Spinal cord (tissue), 10 donors: Measurements from ENCODE around the gene ZRANB1. TPM values are rescaled to one million over a fixed set of nuclear protein-coding genes. Genes with fewer than 3 reads are reported as not detected.

Source experiments
- DNase-seq, 6 donors: peaks; one replicate each; pipeline versions ENCODE4 v3.0.0 to v3.0.0-alpha.2; 2013 to 2015; ENCODE audit warnings: low spot score in 6 of 6, low read depth in 4 of 6
- H3K27ac ChIP-seq: one replicate; pipeline ENCODE4 v1.5.1; 2013; ENCODE audit warnings: low read depth, low read length, control low read depth
- H3K27me3 ChIP-seq: one replicate; pipeline ENCODE4 v1.6.1; 2013; ENCODE audit warnings: low read length; ENCODE audit not compliant: control insufficient read depth, insufficient read depth
- H3K36me3 ChIP-seq: one replicate; pipeline ENCODE4 v1.6.1; 2013; ENCODE audit warnings: low read length; ENCODE audit not compliant: control insufficient read depth, insufficient read depth
- H3K4me1 ChIP-seq: one replicate; pipeline ENCODE4 v1.6.1; 2013; ENCODE audit warnings: low read length; ENCODE audit not compliant: control insufficient read depth, insufficient read depth
- H3K4me3 ChIP-seq: one replicate; pipeline ENCODE4 v1.5.1; 2013; ENCODE audit warnings: low read depth, low read length, control low read depth
- H3K9me3 ChIP-seq: one replicate; pipeline ENCODE4 v1.6.1; 2013; ENCODE audit warnings: low read length; ENCODE audit not compliant: control insufficient read depth, insufficient read depth
- WGBS: methylation state at CpG from one replicate; pipeline ENCODE4 v1.1.5; 2013; ENCODE audit warnings: missing lambda C conversion rate; ENCODE audit not compliant: insufficient coverage; 5-methylcytosine and 5-hydroxymethylcytosine counted together
- polyA plus RNA-seq, 2 donors: library from polyadenylated mRNA; unstranded; fragments of 120-200 nt; gene quantifications; one replicate each; pipeline ENCODE4 v1.2.1, GENCODE V29; 2013; ENCODE audit not compliant: insufficient read length in 2 of 2
- total RNA-seq, 2 donors: library from RNA; depleted of rRNA in 1 of 2; stranded (reverse); fragments of 120-200 nt in 1 of 2; fragments of >200 nt in 1 of 2; gene quantifications; one replicate each; pipeline versions ENCODE4 v1.2.3 to v1.2.4, GENCODE V29; 2013 to 2014
- donor health status: healthy.

Gene ZRANB1
- total and polyA plus RNA-seq, 4 donors: 25.5 to 47.3 (median 31.7) TPM

- Histone ChIP-seq H3K36me3 (peaks cover 3% of the 10 kb centered on the region), H3K4me3 (peak overlapping the region; percentile 89), H3K27me3 (no peaks in the 10 kb centered on the region), H3K27ac (peak overlapping the region; percentile 97), H3K9me3 (no peaks in the 10 kb centered on the region), H3K4me1 (peaks cover 12% of the 10 kb centered on the region)
- peak in 4 of 6 donors; percentile 43 to 76 (median 70) for DNase-seq
- WGBS: 0% methylated on average over 39 of the region's 46 CpGs
Measured at GRCh38 chr10:124917428-124918190, 24.3 kb upstream of the ZRANB1 start.

GRCh38 chr10:124918191-124918830 is 23.6 kb upstream of the ZRANB1 start:
- peak overlapping the region; percentile 97 for H3K27ac ChIP-seq

GRCh38 chr10:124918906-124919305 is 23.0 kb upstream of the ZRANB1 start:
- H3K36me3 ChIP-seq: peaks cover 8% of the 10 kb centered on the region
- H3K27ac ChIP-seq: no peak overlapping the region
- no peaks in the 10 kb centered on the region for H3K27me3 ChIP-seq
- H3K4me3 ChIP-seq: no peak overlapping the region
- 100% methylated on average over 1 of the region's 3 CpGs for WGBS
- H3K9me3 ChIP-seq: no peaks in the 10 kb centered on the region
- no peak for DNase-seq
- H3K4me1 ChIP-seq: peaks cover 12% of the 10 kb centered on the region

More at GRCh38 chr10:124918191-124918830, 23.6 kb upstream of the ZRANB1 start:
- DNase-seq: no peak
- WGBS: 42% methylated on average over 2 of the region's 15 CpGs
- no peaks in the 10 kb centered on the region for H3K27me3 ChIP-seq
- H3K36me3 ChIP-seq: peaks cover 8% of the 10 kb centered on the region
- H3K4me1 ChIP-seq: peaks cover 12% of the 10 kb centered on the region
- H3K9me3 ChIP-seq: no peaks in the 10 kb centered on the region
- H3K4me3 ChIP-seq: peak overlapping the region; percentile 89

GRCh38 chr10:124921261-124921660 is 20.7 kb upstream of the ZRANB1 start:
- no CpG with 5 or more reads among the region's 1 CpG for WGBS

GRCh38 chr10:124923684-124924083 is 18.2 kb upstream of the ZRANB1 start:
- no peak for DNase-seq
- no peaks in the 10 kb centered on the region for H3K27me3 ChIP-seq
- no peak overlapping the region for H3K27ac ChIP-seq
- H3K36me3 ChIP-seq: peaks cover 13% of the 10 kb centered on the region
- WGBS: no CpG with 5 or more reads among the region's 5 CpGs
- H3K4me1 ChIP-seq: peaks cover 7% of the 10 kb centered on the region
- no peak overlapping the region for H3K4me3 ChIP-seq
- H3K9me3 ChIP-seq: no peaks in the 10 kb centered on the region

More at GRCh38 chr10:124921261-124921660, 20.7 kb upstream of the ZRANB1 start:
- peaks cover 8% of the 10 kb centered on the region for H3K36me3 ChIP-seq
- no peaks in the 10 kb centered on the region for H3K9me3 ChIP-seq
- peaks cover 12% of the 10 kb centered on the region for H3K4me1 ChIP-seq
- H3K4me3 ChIP-seq: no peak overlapping the region
- H3K27ac ChIP-seq: no peak overlapping the region
- no peaks in the 10 kb centered on the region for H3K27me3 ChIP-seq
- no peak for DNase-seq

GRCh38 chr10:124926548-124926947 is 15.4 kb upstream of the ZRANB1 start:
- DNase-seq: no peak
- no peaks in the 10 kb centered on the region for H3K27me3 ChIP-seq
- H3K27ac ChIP-seq: no peak overlapping the region
- H3K9me3 ChIP-seq: no peaks in the 10 kb centered on the region
- peaks cover 15% of the 10 kb centered on the region for H3K36me3 ChIP-seq
- no CpG with 5 or more reads among the region's 5 CpGs for WGBS
- no peak overlapping the region for H3K4me3 ChIP-seq
- no peaks in the 10 kb centered on the region for H3K4me1 ChIP-seq

GRCh38 chr10:124928087-124928486 is 13.8 kb upstream of the ZRANB1 start:
- peaks cover 7% of the 10 kb centered on the region for H3K36me3 ChIP-seq
- no peaks in the 10 kb centered on the region for H3K27me3 ChIP-seq
- no peak overlapping the region for H3K27ac ChIP-seq
- H3K4me3 ChIP-seq: no peak overlapping the region
- H3K4me1 ChIP-seq: no peaks in the 10 kb centered on the region
- 86% methylated on average over 2 of the region's 7 CpGs for WGBS
- no peak for DNase-seq
- no peaks in the 10 kb centered on the region for H3K9me3 ChIP-seq

- H3K27ac ChIP-seq: no peak overlapping the region
- WGBS: 89% methylated on average over 1 of the region's 3 CpGs
Measured at GRCh38 chr10:124928545-124928944, 13.4 kb upstream of the ZRANB1 start.

GRCh38 chr10:124935946-124936345 is 6.0 kb upstream of the ZRANB1 start:
- H3K36me3 ChIP-seq: no peaks in the 10 kb centered on the region
- 95% methylated on average over 2 of the region's 2 CpGs for WGBS
- H3K9me3 ChIP-seq: no peaks in the 10 kb centered on the region
- no peaks in the 10 kb centered on the region for H3K4me1 ChIP-seq
- H3K4me3 ChIP-seq: no peak overlapping the region
- DNase-seq: no peak
- H3K27ac ChIP-seq: no peak overlapping the region
- H3K27me3 ChIP-seq: no peaks in the 10 kb centered on the region

More at GRCh38 chr10:124928545-124928944, 13.4 kb upstream of the ZRANB1 start:
- Histone ChIP-seq H3K36me3 (peaks cover 7% of the 10 kb centered on the region), H3K9me3 (no peaks in the 10 kb centered on the region), H3K4me1 (no peaks in the 10 kb centered on the region), H3K4me3 (no peak overlapping the region), H3K27me3 (no peaks in the 10 kb centered on the region)
- DNase-seq: no peak

- no peaks in the 10 kb centered on the region for H3K27me3 ChIP-seq
- H3K4me3 ChIP-seq: no peak overlapping the region
- no peak overlapping the region for H3K27ac ChIP-seq
- no CpG with 5 or more reads among the region's 7 CpGs for WGBS
- H3K36me3 ChIP-seq: no peaks in the 10 kb centered on the region
- H3K9me3 ChIP-seq: no peaks in the 10 kb centered on the region
- no peaks in the 10 kb centered on the region for H3K4me1 ChIP-seq
- DNase-seq: no peak
Measured at GRCh38 chr10:124936813-124937212, 5.1 kb upstream of the ZRANB1 start.
